Cortex of kidney (tissue), 1 donor: ENCODE data around the gene PPP6R1.

Experiments used
- DNase-seq: peaks from one replicate; lab custom pipeline; 2025; lab: John Stamatoyannopoulos, UW

The PPP6R1 gene

DNA sequence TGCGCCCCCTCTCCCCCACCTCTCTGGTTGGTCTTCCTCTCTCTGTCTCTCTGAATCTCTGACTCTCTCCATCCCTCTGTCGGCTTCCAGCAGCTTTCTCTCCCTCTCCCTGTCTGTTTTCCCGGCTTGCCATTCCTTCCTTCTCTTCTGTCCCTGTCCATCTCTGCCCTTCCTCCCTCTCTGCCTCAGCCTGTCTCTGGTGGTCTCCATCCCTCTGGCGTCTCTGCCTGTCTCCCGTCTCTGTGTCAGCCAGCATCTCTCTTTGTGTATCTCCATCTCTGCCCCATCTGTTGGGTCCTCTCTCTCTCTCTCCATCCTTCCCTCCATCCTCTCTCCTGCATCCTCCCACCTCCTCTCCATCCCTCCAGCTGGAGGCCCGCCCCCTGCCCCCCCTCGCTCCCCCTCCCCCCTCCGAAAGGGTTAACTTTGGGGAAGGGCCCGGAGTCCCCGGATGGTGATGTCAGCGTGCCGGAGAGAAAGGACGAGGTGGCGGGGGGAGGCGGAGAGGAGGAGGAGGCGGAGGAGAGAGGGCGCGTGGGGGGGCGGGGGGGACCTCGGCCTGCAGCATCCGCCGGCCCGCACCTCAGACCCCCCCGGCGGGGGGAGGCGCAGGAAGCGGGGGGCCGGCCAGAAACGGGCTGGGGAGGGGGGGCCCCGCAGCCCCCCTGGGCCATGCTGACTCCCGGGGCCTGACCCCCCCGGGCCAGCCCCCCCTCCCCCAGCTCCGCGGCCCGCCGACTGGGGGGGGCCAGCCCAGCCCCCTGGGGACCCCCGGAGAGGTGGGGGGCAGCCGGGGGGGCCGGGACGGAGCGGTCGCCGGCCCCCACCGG lies 24.9 kb upstream of the PPP6R1 start, which contains the start of gene BRSK1:
TSS of gene BRSK1 (plus strand) at position 450 of the 830 bp plus-strand sequence. CDS start 446 bp downstream, outside the sequence.
- no peak for DNase-seq

DNA sequence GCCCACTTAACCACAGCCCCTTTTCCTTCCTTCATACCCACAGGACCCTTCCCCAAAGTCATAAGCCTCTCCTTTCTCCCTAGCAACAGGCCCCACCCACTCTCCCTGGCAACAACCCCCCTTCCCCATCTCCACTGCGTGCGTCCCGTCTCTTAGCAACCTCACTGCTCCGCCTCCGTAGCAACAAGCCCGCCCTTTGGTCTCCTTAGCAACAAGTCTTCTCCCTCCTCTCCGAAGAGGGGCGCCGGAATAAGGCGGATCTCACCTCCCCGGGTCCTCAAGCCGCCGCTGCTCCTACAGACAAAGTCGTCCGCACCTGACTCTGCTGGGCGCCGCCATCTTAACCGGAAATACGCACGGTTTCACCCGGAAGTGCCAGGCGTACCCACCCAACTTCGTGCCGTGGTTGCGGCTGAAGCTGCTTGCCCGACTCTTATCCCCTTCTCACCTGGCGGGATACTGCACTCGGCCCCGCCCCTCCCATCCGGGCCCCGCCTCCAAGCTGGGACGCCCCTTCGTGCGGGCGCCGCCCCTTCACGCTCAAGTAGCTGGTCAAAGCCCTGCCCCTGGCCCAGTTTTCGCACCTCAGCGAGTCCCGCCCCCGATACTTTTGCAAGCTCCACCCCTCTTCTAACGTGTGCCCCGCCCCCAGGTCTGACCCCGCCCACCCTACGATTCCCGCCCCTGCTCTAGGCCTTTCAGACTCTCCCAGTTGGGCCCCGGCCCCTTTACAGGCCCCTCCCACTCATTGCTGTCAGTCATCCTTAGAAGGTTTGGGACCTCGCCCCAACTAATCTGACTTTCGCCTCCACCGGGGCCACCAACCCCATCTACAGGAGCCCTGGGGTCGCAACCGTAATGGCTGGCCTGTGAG lies 21.2 kb upstream of the PPP6R1 start, which contains the start of gene HSPBP1:
TSS of gene HSPBP1 (minus strand) at position 341 of the 874 bp plus-strand sequence. CDS start 502 bp downstream, outside the sequence.
- peak; percentile 47 for DNase-seq

DNA sequence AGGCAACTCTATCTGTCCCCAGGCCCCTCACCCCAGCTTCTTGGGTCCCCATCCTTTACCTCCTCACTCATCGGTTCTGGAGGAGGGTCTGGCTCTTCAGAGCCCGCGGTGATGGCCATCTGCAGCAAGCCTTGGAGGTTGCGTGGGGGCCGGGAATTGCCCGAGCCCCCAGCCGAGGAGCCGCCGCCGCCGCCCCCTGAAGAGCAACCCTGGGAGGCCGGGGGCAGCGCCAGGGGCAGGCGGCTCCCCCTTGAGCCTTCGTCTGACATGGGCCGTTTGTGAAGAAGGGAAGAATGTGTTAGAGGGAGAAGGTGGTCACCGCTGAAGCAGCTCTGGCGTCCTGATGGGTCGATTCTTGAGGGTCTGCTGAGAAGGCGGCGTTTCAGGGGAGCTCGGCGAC lies 20.5 kb upstream of the PPP6R1 start:
- DNase-seq, result no peak

DNA sequence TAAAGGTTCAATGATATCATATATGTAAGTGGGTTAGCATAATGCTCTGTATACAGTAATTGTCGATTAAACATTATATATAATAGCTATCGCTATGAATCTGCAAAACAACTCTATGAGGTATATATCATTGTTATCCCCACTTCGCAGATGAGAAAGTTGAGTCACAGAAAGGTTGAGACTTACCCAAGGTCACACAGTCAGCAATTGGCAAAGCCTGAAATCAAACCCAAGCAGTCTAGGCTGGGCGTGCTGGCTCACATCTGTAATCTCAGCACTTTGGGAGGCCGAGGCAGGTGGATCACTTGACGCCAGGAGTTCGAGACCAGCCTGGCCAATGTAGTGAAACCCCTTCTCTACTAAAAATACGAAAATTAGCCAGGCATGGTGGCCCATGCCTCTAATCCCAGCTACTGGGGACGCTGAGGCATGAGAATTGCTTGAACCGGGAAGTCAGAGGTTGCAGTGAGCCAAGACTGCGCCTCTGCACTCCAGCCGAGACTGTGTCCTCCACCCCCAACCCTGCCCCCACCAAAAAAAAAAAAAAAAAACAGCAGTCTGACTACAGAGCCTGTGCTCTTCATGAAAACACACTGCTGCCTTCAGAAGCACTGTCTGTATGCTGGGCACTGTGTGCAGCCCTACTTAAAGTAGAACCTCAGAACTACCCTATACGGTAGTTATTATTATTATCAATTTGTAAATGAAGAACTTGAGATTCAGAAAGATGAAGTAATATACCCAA lies 19.7 kb upstream of the PPP6R1 start:
- DNase-seq, result no peak

DNA sequence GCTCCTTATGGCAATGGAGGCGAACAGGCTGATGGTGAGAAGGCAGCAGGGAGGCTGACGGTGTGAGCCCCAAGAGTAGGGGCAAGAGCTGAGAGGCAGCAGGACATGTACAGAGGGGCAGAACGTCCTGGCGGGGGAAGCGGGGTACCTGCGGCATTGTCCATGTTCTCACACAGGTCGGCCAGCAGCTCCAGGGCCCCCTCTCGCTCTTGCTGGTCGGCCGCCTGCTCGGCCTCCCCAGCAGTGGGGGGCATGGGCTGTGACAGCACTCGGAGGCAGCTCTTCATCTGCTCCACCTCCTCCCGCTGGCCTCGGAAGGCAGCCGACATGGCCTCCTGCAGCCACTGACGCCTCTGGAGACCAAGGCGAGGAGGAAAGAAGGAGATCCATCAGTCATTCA lies 18.7 kb upstream of the PPP6R1 start:
- no peak for DNase-seq

GRCh38 chr19:55276720-55277430 lies 18.1 kb upstream of the PPP6R1 start:
- no peak for DNase-seq

GRCh38 chr19:55275851-55276719 lies 17.3 kb upstream of the PPP6R1 start:
- DNase-seq, result no peak

- no peak for DNase-seq
Observed at GRCh38 chr19:55273978-55274707, 15.3 kb upstream of the PPP6R1 start.

- DNase-seq, result no peak
Observed at GRCh38 chr19:55272142-55272541, 13.3 kb upstream of the PPP6R1 start.

- no peak for DNase-seq
Observed at GRCh38 chr19:55270172-55270942, 11.5 kb upstream of the PPP6R1 start.

DNA sequence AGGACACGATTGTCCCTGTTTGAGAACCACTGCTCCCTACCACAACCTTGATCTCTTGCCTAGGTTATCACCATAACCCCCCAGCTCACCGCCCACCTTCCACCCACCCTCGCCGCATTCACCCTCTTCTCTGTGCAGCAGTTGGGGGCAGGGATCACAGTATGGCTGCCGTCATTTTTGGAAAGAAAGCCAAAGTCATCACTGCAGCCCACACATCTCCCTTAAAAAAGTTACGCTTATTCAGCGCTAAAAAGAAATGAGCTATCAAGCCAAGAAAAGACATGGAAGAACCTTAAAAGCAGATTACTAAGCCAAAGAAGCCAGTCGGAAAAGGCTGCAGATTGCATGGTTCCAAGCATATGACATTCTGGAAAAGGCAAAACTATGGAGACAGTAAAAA lies 10.5 kb upstream of the PPP6R1 start:
- DNase-seq, result no peak

- no peak for DNase-seq
Observed at GRCh38 chr19:55266840-55267239, 8.0 kb upstream of the PPP6R1 start.

GRCh38 chr19:55266404-55266803 lies 7.6 kb upstream of the PPP6R1 start:
- DNase-seq, result no peak

DNA sequence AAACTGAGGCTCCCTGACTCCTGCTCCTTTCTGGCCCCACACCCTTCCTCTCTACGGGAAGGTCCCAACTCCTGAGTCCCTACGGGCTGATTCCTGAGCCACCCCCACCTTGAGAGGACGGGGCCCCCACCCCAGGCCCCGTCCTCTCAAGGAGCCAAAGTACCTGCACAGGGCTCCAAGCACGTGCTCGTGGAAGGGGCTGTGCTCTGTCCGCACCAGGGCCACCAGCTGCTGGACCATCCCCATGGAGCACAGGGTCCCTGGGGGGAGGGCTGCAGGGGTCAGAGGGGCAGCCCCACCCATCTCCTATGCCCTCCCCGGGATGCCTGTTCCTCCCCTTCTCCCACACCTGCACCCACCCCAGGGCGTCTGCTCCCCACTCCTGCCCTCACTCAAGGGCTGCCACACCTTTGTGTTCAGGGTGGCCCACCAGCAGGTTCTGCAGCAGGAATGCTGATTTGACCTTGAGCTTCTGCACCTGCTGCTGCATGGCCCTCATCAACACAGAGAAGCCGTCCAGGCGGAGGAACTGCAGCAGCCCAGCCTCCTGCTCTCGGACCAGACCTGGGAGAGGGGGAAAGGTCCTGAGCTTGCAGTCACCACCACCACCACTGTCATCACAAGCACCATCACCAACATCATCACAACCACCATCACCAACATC lies 7.0 kb upstream of the PPP6R1 start:
- no peak for DNase-seq

DNA sequence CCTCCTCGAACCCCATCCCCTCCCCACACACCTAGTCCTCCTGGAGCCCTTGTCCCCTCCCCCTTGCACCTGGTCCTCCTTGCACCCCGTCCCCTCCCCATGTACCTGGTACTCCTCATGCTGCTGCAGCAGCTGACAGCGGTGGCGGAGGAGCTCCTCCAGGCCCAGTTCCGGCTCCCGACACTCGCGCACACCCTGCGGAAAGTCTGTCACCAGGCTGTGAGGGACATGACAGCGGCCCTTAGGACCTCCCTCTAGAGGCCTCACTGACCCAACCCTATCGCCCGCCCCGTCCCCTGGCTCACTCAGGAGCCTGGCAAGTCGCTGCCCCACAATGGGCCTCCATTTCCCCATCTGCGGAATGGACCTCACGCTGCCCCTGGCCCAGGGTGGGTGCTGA lies 6.4 kb upstream of the PPP6R1 start:
- no peak for DNase-seq

DNA sequence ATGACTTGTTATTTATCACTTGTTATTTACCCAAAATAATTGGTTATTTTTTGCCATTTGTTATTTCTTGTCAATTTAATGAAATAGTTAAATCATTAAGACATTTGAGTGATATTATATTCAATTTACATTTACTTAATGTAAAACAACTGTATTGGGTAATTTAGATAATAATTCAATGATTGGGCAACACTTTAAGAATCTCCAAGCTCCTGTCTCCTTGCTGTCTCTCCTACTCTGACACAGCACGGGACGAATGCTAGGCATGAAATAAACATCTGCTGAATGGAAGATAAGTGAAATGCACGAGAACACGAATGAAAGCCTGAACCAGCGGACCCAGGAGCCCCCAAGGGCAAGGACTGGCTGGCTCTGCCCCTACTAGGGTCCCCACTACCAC lies 5.7 kb upstream of the PPP6R1 start:
- no peak for DNase-seq

- DNase-seq, result no peak
Observed at GRCh38 chr19:55262359-55262758, 3.5 kb upstream of the PPP6R1 start.

GRCh38 chr19:55261671-55262126 lies 2.9 kb upstream of the PPP6R1 start:
- DNase-seq, result no peak
